Measurements from ENCODE around the gene FGF10.

FGF10 gene

DNA sequence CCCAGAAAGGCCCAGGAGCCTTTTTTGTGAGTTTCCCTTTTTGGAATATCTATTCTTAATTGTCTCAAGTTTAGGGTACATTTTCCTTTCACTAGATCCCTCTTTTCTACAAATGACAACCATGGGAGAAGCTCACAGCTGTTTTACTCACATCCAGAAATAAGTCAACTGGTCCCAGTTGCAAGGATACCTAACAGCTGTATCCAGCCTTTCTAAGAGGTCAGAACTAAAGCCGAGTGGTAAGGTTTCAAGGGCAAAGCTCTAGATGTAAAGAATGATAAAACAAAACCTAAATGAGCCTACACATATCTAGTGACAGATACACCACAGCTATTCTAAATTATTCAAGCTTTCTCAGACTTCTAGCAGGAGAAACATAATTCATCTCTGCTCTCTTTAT is 4.4 kb downstream of the FGF10 start:
- H2AFZ ChIP-seq (ENCODE audit: low read depth, low read length), result no peak overlapping the region
- peaks cover 15% of the 10 kb centered on the region for H3K4me1 ChIP-seq (ENCODE audit: insufficient read depth, low read length)
- H3K4me3 ChIP-seq (ENCODE audit: low read length), result no peak overlapping the region
- H3K9me3 ChIP-seq (ENCODE audit: low read length), result no peaks in the 10 kb centered on the region
- no peaks in the 10 kb centered on the region for H3K27me3 ChIP-seq (ENCODE audit: insufficient read depth, low read length)
- H3K36me3 ChIP-seq (ENCODE audit: insufficient read depth, low read length), result no peaks in the 10 kb centered on the region

DNA sequence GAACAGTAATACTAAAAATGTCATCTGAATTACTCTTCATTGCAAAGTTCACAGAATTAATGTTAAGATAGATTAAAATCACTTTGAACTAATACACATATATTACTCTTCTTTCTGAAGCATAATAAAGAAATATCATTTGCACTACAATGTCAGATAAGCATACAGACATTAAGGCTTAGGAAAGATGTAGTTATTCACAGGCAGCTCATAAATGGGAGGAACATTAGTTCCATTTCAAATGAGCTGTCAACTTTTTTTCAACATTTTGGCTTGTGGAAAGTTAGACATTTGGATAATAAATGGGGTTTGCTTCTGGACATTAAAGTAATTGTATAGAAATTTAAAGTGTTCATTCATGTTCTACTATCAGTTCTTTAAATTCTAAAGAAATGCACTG is 6.3 kb downstream of the FGF10 start:
- Histone ChIP-seq H3K4me1 (ENCODE audit: insufficient read depth, low read length) (peaks cover 12% of the 10 kb centered on the region), H2AFZ (ENCODE audit: low read depth, low read length) (no peak overlapping the region), H3K27me3 (ENCODE audit: insufficient read depth, low read length) (no peaks in the 10 kb centered on the region), H3K36me3 (ENCODE audit: insufficient read depth, low read length) (no peaks in the 10 kb centered on the region), H3K9me3 (ENCODE audit: low read length) (no peaks in the 10 kb centered on the region), H3K4me3 (ENCODE audit: low read length) (no peak overlapping the region)

DNA sequence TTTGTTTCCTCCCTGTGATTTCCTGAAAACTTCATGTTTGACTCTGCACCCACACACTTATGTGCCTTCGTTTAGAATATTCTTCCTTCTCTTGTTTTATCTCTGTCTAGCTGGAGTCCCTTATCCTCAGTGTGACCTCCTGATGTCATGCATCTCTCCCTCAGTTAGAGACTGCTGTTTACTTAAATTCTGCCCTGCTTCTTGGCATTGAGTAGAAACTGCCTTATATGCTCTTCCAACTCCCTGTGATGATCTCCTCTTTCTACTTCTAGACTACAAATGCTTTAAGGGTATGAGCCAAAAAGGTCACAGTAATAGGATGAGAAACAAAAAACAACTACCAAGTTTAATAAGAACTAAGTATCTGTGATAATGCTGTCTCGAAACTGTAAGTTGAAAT is 12.2 kb downstream of the FGF10 start:
- Histone ChIP-seq H3K4me1 (ENCODE audit: insufficient read depth, low read length) (no peaks in the 10 kb centered on the region), H2AFZ (ENCODE audit: low read depth, low read length) (no peak overlapping the region), H3K27me3 (ENCODE audit: insufficient read depth, low read length) (no peaks in the 10 kb centered on the region), H3K36me3 (ENCODE audit: insufficient read depth, low read length) (no peaks in the 10 kb centered on the region), H3K9me3 (ENCODE audit: low read length) (peaks cover 4% of the 10 kb centered on the region), H3K4me3 (ENCODE audit: low read length) (no peak overlapping the region)

DNA sequence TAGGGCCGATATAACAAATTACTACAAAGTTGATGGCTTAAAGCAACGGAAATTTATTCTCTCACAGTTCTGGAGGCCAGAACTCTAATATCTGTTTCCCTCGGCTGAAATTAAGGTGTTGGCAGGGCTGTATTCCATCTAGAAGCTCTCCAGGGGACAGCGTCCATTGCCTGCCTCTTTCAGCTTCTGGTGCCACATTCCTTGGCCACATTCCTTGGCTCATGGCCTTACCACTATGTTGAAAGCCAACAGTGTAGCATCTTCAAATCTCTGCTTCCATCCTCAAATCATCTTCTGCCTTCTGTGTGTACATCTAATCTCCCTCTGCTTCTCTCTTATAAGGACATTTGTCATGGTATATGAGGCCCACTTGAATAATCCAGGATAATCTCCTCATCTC is 17.2 kb downstream of the FGF10 start:
- H3K36me3 ChIP-seq (ENCODE audit: insufficient read depth, low read length), result no peaks in the 10 kb centered on the region
- peaks cover 4% of the 10 kb centered on the region for H3K9me3 ChIP-seq (ENCODE audit: low read length)
- H3K4me1 ChIP-seq (ENCODE audit: insufficient read depth, low read length), result no peaks in the 10 kb centered on the region
- no peak overlapping the region for H2AFZ ChIP-seq (ENCODE audit: low read depth, low read length)
- no peak overlapping the region for H3K4me3 ChIP-seq (ENCODE audit: low read length)
- no peaks in the 10 kb centered on the region for H3K27me3 ChIP-seq (ENCODE audit: insufficient read depth, low read length)

DNA sequence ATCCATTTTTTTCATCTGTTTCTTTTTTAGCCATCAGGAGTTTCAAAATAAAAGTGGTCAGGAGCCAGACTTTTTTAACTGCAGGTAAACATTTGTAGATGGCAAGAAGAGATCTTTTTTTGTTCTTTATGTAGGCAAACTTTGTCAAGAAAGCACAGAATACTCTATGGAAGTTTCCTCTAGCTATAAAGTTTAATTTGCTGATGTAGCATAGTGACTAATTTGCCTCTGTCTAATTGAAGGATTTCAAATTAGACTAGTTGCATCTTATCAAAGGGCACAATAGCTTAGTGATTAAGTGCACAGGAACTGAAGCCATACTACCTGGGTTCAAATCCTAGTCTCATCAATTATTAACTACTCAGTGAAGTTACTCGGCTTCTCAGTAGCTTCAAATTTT is 22.0 kb downstream of the FGF10 start:
- peaks cover 2% of the 10 kb centered on the region for H3K9me3 ChIP-seq (ENCODE audit: low read length)
- no peaks in the 10 kb centered on the region for H3K36me3 ChIP-seq (ENCODE audit: insufficient read depth, low read length)
- no peaks in the 10 kb centered on the region for H3K27me3 ChIP-seq (ENCODE audit: insufficient read depth, low read length)
- H3K4me3 ChIP-seq (ENCODE audit: low read length), result no peak overlapping the region
- no peaks in the 10 kb centered on the region for H3K4me1 ChIP-seq (ENCODE audit: insufficient read depth, low read length)
- H2AFZ ChIP-seq (ENCODE audit: low read depth, low read length), result no peak overlapping the region

DNA sequence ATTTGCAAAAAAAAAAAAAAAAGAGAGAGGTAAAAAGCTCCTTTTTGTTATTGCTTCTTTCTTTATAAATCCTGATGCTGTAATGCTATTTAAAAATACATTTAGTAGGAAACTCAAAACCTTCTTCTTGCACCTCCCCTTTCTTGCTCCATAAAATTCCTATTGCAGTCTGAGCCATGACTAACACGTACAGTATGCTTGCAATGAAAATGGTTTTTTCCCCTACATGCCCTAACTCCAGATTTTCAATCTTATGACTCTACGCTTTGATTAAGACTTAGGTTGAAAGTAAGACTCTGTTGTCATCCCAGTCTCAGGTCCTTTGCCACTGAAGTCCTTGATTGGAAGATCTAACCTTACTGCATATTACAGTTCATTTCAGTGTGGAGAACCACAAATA is 23.9 kb downstream of the FGF10 start:
- no peaks in the 10 kb centered on the region for H3K27me3 ChIP-seq (ENCODE audit: insufficient read depth, low read length)
- H3K9me3 ChIP-seq (ENCODE audit: low read length), result no peaks in the 10 kb centered on the region
- no peak overlapping the region for H2AFZ ChIP-seq (ENCODE audit: low read depth, low read length)
- H3K4me1 ChIP-seq (ENCODE audit: insufficient read depth, low read length), result no peaks in the 10 kb centered on the region
- no peak overlapping the region for H3K4me3 ChIP-seq (ENCODE audit: low read length)
- no peaks in the 10 kb centered on the region for H3K36me3 ChIP-seq (ENCODE audit: insufficient read depth, low read length)

DNA sequence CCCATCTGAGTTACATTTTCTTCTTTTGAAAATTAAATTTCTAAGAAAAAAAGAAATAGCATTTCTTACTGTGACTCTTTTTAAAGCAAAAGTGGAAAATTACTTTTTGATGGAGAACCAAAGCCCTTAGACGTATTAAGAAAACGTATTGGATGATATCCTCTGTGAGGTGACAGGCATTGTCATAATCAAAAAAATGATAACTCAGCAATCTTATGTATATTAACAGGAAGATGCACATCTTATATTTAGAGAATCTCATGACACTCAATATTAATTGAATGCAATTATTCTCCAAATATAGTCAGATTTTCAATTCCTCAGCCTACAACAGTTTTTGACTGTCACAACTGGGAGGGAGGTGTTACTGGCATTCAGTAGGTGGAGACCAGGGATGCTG is 25.1 kb downstream of the FGF10 start:
- no peaks in the 10 kb centered on the region for H3K36me3 ChIP-seq (ENCODE audit: insufficient read depth, low read length)
- H3K4me3 ChIP-seq (ENCODE audit: low read length), result no peak overlapping the region
- no peaks in the 10 kb centered on the region for H3K4me1 ChIP-seq (ENCODE audit: insufficient read depth, low read length)
- H2AFZ ChIP-seq (ENCODE audit: low read depth, low read length), result no peak overlapping the region
- H3K9me3 ChIP-seq (ENCODE audit: low read length), result no peaks in the 10 kb centered on the region
- no peaks in the 10 kb centered on the region for H3K27me3 ChIP-seq (ENCODE audit: insufficient read depth, low read length)

DNA sequence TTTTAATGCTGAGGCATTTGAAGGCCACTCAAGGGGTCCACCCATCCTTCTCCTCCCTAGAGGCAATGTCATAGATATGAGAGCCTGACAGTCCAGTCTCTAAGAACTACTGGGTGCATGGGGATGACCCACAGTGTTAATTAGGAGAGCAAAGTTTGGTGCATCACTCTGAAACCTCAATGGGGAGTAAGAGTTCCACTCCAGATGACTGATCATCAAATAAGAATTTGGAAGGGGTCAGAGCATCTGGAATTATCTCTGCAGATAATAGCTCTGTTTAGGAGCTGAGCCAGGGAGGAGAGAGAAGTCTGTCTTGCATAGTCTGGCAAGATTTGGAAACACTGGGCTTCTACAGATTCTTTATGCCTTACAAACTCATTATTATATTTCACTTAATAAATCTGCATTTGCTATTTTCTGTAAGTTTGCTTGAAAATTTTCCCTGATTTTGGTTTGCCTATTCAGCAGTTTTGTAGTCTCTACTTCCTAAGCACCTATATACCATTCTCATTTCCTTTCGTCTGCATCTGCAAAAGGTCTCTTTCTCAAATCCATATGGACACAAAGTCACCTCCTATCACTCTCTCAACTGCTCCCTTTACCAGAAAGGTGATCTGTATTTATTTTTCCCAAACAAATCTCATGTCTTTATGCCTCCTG is 27.7 kb downstream of the FGF10 start:
- Histone ChIP-seq H3K27me3 (ENCODE audit: insufficient read depth, low read length) (no peaks in the 10 kb centered on the region), H3K4me3 (ENCODE audit: low read length) (no peak overlapping the region), H3K9me3 (ENCODE audit: low read length) (no peaks in the 10 kb centered on the region), H3K4me1 (ENCODE audit: insufficient read depth, low read length) (no peaks in the 10 kb centered on the region), H3K36me3 (ENCODE audit: insufficient read depth, low read length) (no peaks in the 10 kb centered on the region), H2AFZ (ENCODE audit: low read depth, low read length) (no peak overlapping the region)

DNA sequence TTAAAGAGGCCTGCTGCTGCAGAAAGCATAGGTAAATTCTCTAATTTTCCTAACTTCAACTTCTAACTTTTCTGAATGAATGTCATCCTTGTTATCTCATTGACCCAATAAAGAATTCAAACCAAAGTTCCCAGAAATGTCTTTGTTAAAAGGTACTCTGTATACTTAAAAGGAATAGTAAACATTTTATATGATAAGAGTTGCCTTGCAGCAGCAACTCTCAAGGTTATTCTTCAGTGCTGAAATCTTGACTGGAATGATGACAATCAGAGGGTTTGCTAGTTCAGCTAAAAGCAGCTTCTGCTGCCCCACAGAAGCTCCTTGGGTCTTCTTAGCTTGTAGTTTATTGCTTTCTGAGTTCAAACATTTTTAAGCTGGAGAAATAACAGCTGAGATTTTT is 28.3 kb downstream of the FGF10 start:
- Histone ChIP-seq H3K9me3 (ENCODE audit: low read length) (no peaks in the 10 kb centered on the region), H3K4me3 (ENCODE audit: low read length) (no peak overlapping the region), H2AFZ (ENCODE audit: low read depth, low read length) (no peak overlapping the region), H3K27me3 (ENCODE audit: insufficient read depth, low read length) (no peaks in the 10 kb centered on the region), H3K4me1 (ENCODE audit: insufficient read depth, low read length) (no peaks in the 10 kb centered on the region), H3K36me3 (ENCODE audit: insufficient read depth, low read length) (no peaks in the 10 kb centered on the region)

DNA sequence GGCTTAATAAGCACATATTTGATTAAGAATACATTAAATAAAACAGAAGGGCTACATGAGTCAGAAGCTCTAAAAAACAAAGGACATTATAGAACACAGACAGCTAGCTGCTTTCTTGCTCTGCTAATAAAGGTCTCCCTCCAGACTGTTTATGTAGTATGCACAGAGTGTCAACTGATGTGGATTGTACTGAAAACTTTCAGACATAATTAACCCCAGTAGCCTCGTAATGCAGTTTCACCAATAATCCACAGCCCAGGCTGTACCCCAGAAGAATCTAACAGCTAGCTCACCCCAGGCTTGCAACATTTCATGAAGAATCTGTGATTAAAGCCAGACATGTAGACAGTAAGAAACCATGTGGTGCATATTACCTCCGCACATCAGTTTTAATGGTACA is 30.8 kb downstream of the FGF10 start:
- Histone ChIP-seq H2AFZ (ENCODE audit: low read depth, low read length) (no peak overlapping the region), H3K9me3 (ENCODE audit: low read length) (no peaks in the 10 kb centered on the region), H3K4me1 (ENCODE audit: insufficient read depth, low read length) (no peaks in the 10 kb centered on the region), H3K27me3 (ENCODE audit: insufficient read depth, low read length) (no peaks in the 10 kb centered on the region), H3K36me3 (ENCODE audit: insufficient read depth, low read length) (no peaks in the 10 kb centered on the region), H3K4me3 (ENCODE audit: low read length) (no peak overlapping the region)

DNA sequence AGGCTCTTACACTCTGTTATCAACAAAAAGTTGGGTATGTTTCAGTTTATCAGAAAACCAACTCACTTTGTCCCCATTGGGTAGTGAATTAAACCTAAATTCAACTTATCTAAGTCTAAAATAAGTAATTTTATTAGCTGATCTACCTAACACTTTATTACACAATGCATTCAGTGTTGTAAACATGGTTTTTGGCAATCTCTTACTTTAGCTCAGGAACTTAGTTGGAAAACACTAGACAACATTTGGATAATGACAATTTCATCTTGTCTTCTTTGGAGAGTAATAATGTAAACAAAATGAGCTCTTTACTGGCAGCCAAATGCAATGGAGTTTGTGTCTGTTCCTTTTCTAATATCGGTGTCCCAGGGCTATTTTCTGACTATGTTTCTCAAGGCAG is 33.0 kb downstream of the FGF10 start:
- H3K36me3 ChIP-seq (ENCODE audit: insufficient read depth, low read length), result no peaks in the 10 kb centered on the region
- H3K9me3 ChIP-seq (ENCODE audit: low read length), result no peaks in the 10 kb centered on the region
- H3K4me3 ChIP-seq (ENCODE audit: low read length), result no peak overlapping the region
- H3K4me1 ChIP-seq (ENCODE audit: insufficient read depth, low read length), result no peaks in the 10 kb centered on the region
- H3K27me3 ChIP-seq (ENCODE audit: insufficient read depth, low read length), result no peaks in the 10 kb centered on the region
- no peak overlapping the region for H2AFZ ChIP-seq (ENCODE audit: low read depth, low read length)

DNA sequence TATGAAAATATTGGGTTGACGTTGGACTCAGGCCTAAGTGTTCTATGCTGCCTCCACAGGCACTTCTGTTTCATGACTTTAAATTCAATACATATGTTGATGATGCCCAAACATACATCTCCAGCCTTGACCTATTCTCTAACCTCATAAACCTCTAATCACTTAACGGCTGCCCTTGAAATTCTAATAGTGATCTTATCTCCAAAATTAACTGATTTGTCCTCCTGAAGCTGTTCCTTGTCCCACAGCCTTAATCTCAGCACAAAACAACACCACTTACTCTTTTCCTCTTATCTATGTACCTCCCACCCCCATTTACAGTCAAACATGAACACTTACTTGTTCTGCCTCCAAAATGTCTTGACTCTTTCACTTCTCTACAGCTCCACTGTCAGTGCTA is 43.3 kb downstream of the FGF10 start:
- Histone ChIP-seq H3K4me1 (ENCODE audit: insufficient read depth, low read length) (no peaks in the 10 kb centered on the region), H3K9me3 (ENCODE audit: low read length) (no peaks in the 10 kb centered on the region), H2AFZ (ENCODE audit: low read depth, low read length) (no peak overlapping the region), H3K36me3 (ENCODE audit: insufficient read depth, low read length) (no peaks in the 10 kb centered on the region), H3K4me3 (ENCODE audit: low read length) (no peak overlapping the region), H3K27me3 (ENCODE audit: insufficient read depth, low read length) (no peaks in the 10 kb centered on the region)

DNA sequence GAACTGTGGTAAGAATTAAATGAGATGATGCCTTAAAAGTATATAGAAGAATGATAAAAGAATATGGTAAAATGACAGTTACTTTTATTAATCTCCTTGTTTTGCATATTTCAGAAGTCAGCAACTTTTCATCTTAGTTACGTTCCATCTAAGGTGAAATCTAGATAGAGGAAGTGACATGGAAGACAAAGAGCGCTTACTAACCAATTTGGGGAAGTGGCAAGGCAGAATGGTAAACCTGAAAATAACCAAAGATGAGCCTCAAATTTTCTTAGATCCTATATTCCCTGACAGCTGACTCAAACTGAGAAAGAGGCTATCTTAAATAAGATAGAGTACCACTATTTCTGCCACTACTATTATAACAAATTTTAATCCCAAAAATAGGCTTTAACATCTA is 52.5 kb downstream of the FGF10 start:
- no peak overlapping the region for H2AFZ ChIP-seq (ENCODE audit: low read depth, low read length)
- H3K9me3 ChIP-seq (ENCODE audit: low read length), result no peaks in the 10 kb centered on the region
- no peaks in the 10 kb centered on the region for H3K36me3 ChIP-seq (ENCODE audit: insufficient read depth, low read length)
- H3K27me3 ChIP-seq (ENCODE audit: insufficient read depth, low read length), result no peaks in the 10 kb centered on the region
- peaks cover 10% of the 10 kb centered on the region for H3K4me1 ChIP-seq (ENCODE audit: insufficient read depth, low read length)
- H3K4me3 ChIP-seq (ENCODE audit: low read length), result no peak overlapping the region

DNA sequence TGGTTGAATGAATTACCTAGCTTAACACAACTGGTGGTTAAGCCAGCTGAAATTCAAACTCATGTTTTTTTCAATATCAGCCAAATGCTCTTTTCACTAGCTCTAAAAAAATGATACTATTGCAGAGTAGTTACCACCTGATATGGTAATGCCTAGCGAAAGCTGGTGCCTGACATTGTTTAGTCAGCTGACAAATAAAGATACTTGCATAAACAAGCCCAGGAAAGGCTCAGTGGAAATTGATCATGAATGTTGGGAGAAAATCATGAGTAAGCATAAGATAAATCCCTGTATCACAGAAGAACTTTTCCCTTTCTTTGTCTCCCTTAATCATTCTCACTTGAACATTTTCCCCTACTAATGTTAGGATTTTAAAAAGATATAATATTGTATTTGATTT is 54.6 kb downstream of the FGF10 start:
- Histone ChIP-seq H3K36me3 (ENCODE audit: insufficient read depth, low read length) (no peaks in the 10 kb centered on the region), H3K4me3 (ENCODE audit: low read length) (no peak overlapping the region), H3K9me3 (ENCODE audit: low read length) (no peaks in the 10 kb centered on the region), H3K4me1 (ENCODE audit: insufficient read depth, low read length) (peaks cover 28% of the 10 kb centered on the region), H3K27me3 (ENCODE audit: insufficient read depth, low read length) (no peaks in the 10 kb centered on the region), H2AFZ (ENCODE audit: low read depth, low read length) (no peak overlapping the region)
